Duodenal mucosa (tissue), 2 donors: ENCODE results near the gene TMEM254.
"Not testable (repeated sequence)": the region's sequence is repeated elsewhere in the genome, so short reads cannot be mapped to it uniquely, and the experiment has no call there.

Source experiments
- H3K27ac ChIP-seq: one replicate; pipeline ENCODE4 v1.7.0; 2013; ENCODE audit warnings: low read depth, low read length
- H3K27me3 ChIP-seq, 2 donors: one replicate each; pipeline ENCODE4 v1.7.0; 2013; ENCODE audit warnings: low read length in 2 of 2, control low read depth in 1 of 2; ENCODE audit not compliant: insufficient read depth in 2 of 2, control insufficient read depth in 1 of 2
- H3K36me3 ChIP-seq, 2 donors: one replicate each; pipeline ENCODE4 v1.7.0; 2013; ENCODE audit warnings: low read length in 2 of 2, control low read depth in 1 of 2; ENCODE audit not compliant: insufficient read depth in 2 of 2, control insufficient read depth in 1 of 2
- H3K4me1 ChIP-seq, 2 donors: one replicate each; pipeline ENCODE4 v1.7.0; 2013; ENCODE audit warnings: low read length in 2 of 2, control low read depth in 1 of 2; ENCODE audit not compliant: insufficient read depth in 2 of 2, control insufficient read depth in 1 of 2
- H3K4me3 ChIP-seq, 2 donors: one replicate each; pipeline ENCODE4 v1.7.0; 2013; ENCODE audit warnings: low read length in 2 of 2, low read depth in 1 of 2
- H3K9ac ChIP-seq, 2 donors: one replicate each; pipeline ENCODE4 v1.7.0; 2013; ENCODE audit warnings: low read length in 2 of 2, low read depth in 1 of 2
- H3K9me3 ChIP-seq, 2 donors: one replicate each; pipeline ENCODE4 v1.7.0; 2013; ENCODE audit warnings: low read length in 2 of 2, control low read depth in 1 of 2; ENCODE audit not compliant: control insufficient read depth in 1 of 2

TMEM254 gene

DNA sequence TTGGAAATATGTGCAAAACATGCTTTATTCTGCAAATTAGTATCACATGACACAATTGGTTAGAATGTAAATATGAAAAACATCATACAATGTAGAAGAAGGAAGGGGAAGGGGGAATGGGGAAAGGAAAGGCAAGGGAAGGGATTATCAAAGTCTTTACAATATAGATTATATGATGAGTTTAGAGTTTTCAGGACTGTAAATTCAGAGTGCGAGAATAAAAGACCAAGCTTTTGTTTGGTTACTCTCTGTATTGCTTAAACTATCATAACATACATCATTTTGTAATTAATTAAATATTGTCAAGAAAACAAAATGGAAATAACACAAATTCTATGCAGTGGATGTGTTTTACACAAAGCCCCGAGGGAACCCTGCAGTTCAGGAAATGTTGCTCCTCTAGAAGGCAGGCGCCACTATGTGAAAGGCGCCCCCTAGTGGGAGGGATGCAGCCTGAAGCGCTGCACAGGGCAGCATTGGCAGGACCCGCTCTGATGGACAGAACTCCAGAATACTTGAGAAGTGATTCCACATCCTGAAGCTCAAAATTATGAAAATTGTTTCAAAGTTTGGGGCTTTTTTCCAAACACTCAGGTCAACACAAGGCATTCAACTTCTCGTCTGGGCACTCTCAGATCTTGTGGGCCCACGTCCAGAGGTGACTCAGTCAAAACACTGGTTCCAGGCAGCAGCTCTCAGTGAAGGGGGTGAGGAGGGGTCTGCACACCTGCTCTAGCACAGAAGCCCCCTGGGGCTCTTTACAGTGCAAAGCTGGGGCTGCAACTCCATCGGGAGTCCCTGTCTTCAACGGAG, 31.6 kb upstream of the TMEM254 start:
- Histone ChIP-seq H3K9ac (no peak overlapping the region), H3K4me3 (no peak overlapping the region), H3K36me3 (no peaks in the 10 kb centered on the region), H3K27me3 (no peaks in the 10 kb centered on the region), H3K27ac (no peak overlapping the region), H3K4me1 (no peaks in the 10 kb centered on the region), H3K9me3 (no peaks in the 10 kb centered on the region)

DNA sequence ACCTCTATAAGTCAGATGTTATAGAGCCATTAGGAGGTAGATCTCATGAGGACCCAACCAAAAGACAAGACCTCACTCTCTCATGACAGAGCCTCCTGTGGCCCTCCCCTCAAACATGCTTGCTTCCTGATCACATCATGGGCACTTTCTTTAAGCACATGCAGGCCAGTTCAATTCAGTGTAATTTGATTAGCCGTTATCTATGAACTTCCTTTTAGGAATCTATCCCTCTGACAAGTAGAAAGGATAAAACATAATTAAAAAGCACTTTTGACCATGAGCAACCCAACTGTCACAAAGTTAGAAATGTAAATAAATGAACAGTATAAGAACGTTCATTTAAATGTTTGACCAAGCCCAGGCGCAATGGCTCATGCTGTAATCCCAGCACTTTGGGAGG, 27.7 kb upstream of the TMEM254 start:
- Histone ChIP-seq H3K9me3 (no peaks in the 10 kb centered on the region), H3K4me3 (no peak overlapping the region), H3K27ac (no peak overlapping the region), H3K9ac (no peak overlapping the region), H3K27me3 (no peaks in the 10 kb centered on the region), H3K4me1 (no peaks in the 10 kb centered on the region), H3K36me3 (no peaks in the 10 kb centered on the region)

DNA sequence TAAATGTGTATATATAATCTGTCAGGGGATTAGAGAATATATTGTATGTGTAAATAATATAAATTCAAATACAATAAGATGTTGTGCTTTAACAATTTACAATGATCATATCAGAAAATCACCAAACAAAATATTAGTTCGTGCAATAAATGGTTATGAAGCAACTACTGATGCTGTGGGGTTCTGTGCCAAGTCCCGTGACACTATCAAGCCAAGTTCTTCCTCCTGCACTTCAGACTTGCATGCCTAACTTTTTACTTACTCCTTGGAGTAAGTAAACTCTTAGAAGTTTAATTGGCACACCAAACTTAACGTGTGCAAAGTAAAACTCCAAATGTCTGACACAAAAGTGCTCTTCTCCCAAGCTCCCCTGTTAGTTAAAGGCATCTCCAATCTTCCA, 26.5 kb upstream of the TMEM254 start:
- H3K9me3 ChIP-seq, result no peaks in the 10 kb centered on the region
- no peak overlapping the region for H3K9ac ChIP-seq
- H3K4me3 ChIP-seq, result no peak overlapping the region
- no peaks in the 10 kb centered on the region for H3K36me3 ChIP-seq
- H3K27me3 ChIP-seq, result no peaks in the 10 kb centered on the region
- no peak overlapping the region for H3K27ac ChIP-seq
- H3K4me1 ChIP-seq, result no peaks in the 10 kb centered on the region

GRCh38 chr10:80055760-80056159, 22.7 kb upstream of the TMEM254 start:
- Histone ChIP-seq H3K27me3 (no peaks in the 10 kb centered on the region), H3K27ac (no peak overlapping the region), H3K36me3 (no peaks in the 10 kb centered on the region), H3K4me1 (no peaks in the 10 kb centered on the region), H3K4me3 (no peak overlapping the region), H3K9me3 (no peaks in the 10 kb centered on the region), H3K9ac (no peak overlapping the region)

GRCh38 chr10:80057171-80057570, 21.3 kb upstream of the TMEM254 start:
- Histone ChIP-seq H3K27ac (no peak overlapping the region), H3K36me3 (no peaks in the 10 kb centered on the region), H3K9me3 (no peaks in the 10 kb centered on the region), H3K4me3 (no peak overlapping the region), H3K4me1 (no peaks in the 10 kb centered on the region), H3K9ac (no peak overlapping the region), H3K27me3 (no peaks in the 10 kb centered on the region)

DNA sequence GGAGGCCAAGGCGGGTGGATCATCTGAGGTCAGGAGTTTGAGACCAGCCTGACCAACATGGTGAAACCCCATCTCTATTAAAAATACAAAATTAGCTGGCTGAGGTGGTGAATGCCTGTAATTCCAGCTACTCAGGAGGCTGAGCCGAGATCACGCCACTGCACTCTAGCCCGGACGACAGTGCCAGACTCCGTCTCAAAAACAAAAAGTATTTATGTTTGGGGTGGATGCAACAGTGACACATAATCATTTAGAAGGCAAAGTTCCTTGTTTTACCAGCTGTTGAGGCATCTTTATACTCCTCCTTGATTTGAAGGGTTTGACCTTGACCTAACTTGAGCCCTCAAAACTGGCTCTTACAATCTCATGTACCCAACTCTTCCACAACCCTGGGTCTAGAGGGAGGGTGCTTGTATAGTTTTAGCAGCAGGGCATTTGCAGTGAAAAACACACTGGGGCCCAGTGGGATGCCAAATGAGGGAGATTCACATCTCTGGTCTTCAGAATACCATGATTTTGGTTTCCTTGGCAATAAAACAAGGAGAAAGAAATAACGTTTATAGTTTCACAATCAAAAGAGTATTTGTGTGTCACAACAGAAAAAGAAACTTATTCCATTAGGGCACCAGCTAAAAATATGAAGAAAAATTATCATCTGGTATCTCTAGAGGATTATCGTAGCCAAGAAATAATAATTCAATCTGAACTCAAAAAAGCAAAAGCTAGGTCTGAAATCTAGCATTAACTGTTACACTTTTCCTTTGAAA, 14.2 kb upstream of the TMEM254 start:
- H3K9me3 ChIP-seq, result no peaks in the 10 kb centered on the region
- H3K4me3 ChIP-seq, result no peak overlapping the region
- no peaks in the 10 kb centered on the region for H3K36me3 ChIP-seq
- no peaks in the 10 kb centered on the region for H3K27me3 ChIP-seq
- no peak overlapping the region for H3K9ac ChIP-seq
- no peaks in the 10 kb centered on the region for H3K4me1 ChIP-seq
- no peak overlapping the region for H3K27ac ChIP-seq

DNA sequence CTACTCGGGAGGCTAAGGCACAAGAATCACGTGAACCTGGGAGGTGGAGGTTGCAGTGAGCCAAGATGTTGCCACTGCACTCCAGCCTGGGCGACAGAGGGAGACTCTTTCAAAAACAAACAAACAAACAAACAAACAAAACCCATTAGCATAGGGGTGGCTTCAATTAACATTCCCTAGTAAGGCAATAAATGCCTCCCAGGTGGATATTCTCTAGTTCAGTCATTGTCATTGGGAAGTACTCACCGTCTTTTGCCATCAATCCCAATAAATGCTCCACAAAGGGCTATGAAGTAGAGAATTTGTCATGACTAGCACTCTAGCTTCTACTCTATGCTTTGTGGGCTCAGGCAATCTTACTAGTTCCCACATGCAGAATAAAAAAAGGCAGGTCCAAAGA, 11.7 kb upstream of the TMEM254 start:
- H3K9ac ChIP-seq, result no peak overlapping the region
- no peak overlapping the region for H3K4me3 ChIP-seq
- no peak overlapping the region for H3K27ac ChIP-seq
- H3K36me3 ChIP-seq, result no peaks in the 10 kb centered on the region
- no peaks in the 10 kb centered on the region for H3K4me1 ChIP-seq
- H3K9me3 ChIP-seq, result no peaks in the 10 kb centered on the region
- no peaks in the 10 kb centered on the region for H3K27me3 ChIP-seq

GRCh38 chr10:80067821-80068220, 10.6 kb upstream of the TMEM254 start:
- not testable (repeated sequence) for H3K4me1 ChIP-seq

GRCh38 chr10:80068270-80068669, 10.2 kb upstream of the TMEM254 start:
- Histone ChIP-seq H3K27ac (no peak overlapping the region), H3K4me3 (no peak overlapping the region), H3K36me3 (no peaks in the 10 kb centered on the region), H3K27me3 (no peaks in the 10 kb centered on the region), H3K9me3 (no peaks in the 10 kb centered on the region), H3K4me1 (no peaks in the 10 kb centered on the region), H3K9ac (no peak overlapping the region)

More at GRCh38 chr10:80067821-80068220, 10.6 kb upstream of the TMEM254 start:
- not testable (repeated sequence) for H3K9me3 ChIP-seq, H3K4me3 ChIP-seq, H3K27ac ChIP-seq, H3K9ac ChIP-seq, H3K27me3 ChIP-seq, H3K36me3 ChIP-seq

- Histone ChIP-seq H3K4me3 (no peak overlapping the region), H3K9ac (no peak overlapping the region), H3K27ac (no peak overlapping the region), H3K36me3 (no peaks in the 10 kb centered on the region), H3K9me3 (no peaks in the 10 kb centered on the region), H3K27me3 (no peaks in the 10 kb centered on the region), H3K4me1 (no peaks in the 10 kb centered on the region)
Observed at GRCh38 chr10:80070057-80070456, 8.4 kb upstream of the TMEM254 start.
